Measurements from ENCODE around the gene GUCY1A1.

GRCh38 chr4:155673453-155673979 lies 6.9 kb downstream of the GUCY1A1 start:
- TF ChIP-seq CTCF (conservative IDR thresholded peaks at IDR 0.05) (no peak), ZFX (IDR thresholded peaks at IDR 0.05) (no peak)
